HepG2 (cell line): ENCODE data around the gene S100G. TPM values are rescaled to one million over a fixed set of nuclear protein-coding genes. Genes with fewer than 3 reads are reported as not detected.
"Not testable (repeated sequence)": the region's sequence is repeated elsewhere in the genome, so short reads cannot be mapped to it uniquely, and the experiment has no call there.

ENCODE experiments used
- ATAC-seq: fragments of 200-7000 bp; cut with Tn5 transposase; 3 replicates; pipeline ENCODE4 v1.9.1; 2020; ENCODE audit warnings: mild to moderate bottlenecking, moderate library complexity
- BruUV-seq: library from RNA; stranded (reverse); fragments of 400-500 nt; replicated peaks from 2 replicates; lab custom pipeline; 2021; lab: Mats Ljungman, UMichigan
- CTCF ChIA-PET: fragments of 300-600 bp; formaldehyde crosslinking; extraction: SDS; loops from one replicate; lab custom pipeline; 2021; ENCODE audit warnings: low total read pairs, inconsistent platforms, low intra/inter-chr PET ratio; lab: Yijun Ruan, JAX
- POLR2A ChIA-PET: fragments of 350-600 bp; sonication (Branson Sonifier 250); formaldehyde crosslinking; loops from one replicate; lab custom pipeline; 2020; ENCODE audit warnings: antibody characterized with exemption, inconsistent platforms; lab: Yijun Ruan, JAX
- DNase-seq: peaks from one replicate; pipeline ENCODE4 v3.0.0-alpha.2; 2015; ENCODE audit warnings: low spot score
- FAIRE-seq: peaks from 3 replicates; lab custom pipeline; 2011; peaks lifted over from hg19 to GRCh38; lab: Jason Lieb, UNC
- H2AFZ ChIP-seq: one replicate; pipeline ENCODE4 v1.6.1; 2011; ENCODE audit warnings: low read length, inconsistent platforms
- H3K27ac ChIP-seq: fragments of 300-600 bp; 3 replicates; pipeline ENCODE4 v1.8.0; 2011; ENCODE audit warnings: mixed run types, mild to moderate bottlenecking, mixed read lengths, low read length, inconsistent platforms; ENCODE audit not compliant: insufficient read depth; ENCODE audit errors: extremely low read length
- H3K27me3 ChIP-seq, 2 experiments: fragments of 200-600 bp in 1 of 2; 2 replicates in 1 of 2; 3 replicates in 1 of 2; pipeline versions ENCODE4 v1.6.0 to v1.8.0; 2011; ENCODE audit warnings: low read length in 2 of 2, mild to moderate bottlenecking in 2 of 2, moderate library complexity in 2 of 2, inconsistent platforms in 1 of 2; ENCODE audit not compliant: insufficient read depth in 2 of 2, control insufficient read depth in 1 of 2
- H3K36me3 ChIP-seq, 2 experiments: fragments of 200-600 bp in 1 of 2; replicated peaks in 1 of 2; 2 replicates in 1 of 2; 3 replicates in 1 of 2; pipeline versions ENCODE4 v1.5.1 to v1.8.0; 2011; ENCODE audit warnings: low read length in 2 of 2, inconsistent platforms in 1 of 2; ENCODE audit not compliant: insufficient read depth in 2 of 2, control insufficient read depth in 1 of 2
- H3K4me1 ChIP-seq: 2 replicates; pipeline ENCODE4 v1.5.1; 2012; ENCODE audit warnings: low read length, inconsistent platforms; ENCODE audit not compliant: insufficient read depth
- H3K4me2 ChIP-seq: 2 replicates; pipeline ENCODE4 v1.6.0; 2011; ENCODE audit warnings: low read depth, low read length, inconsistent platforms
- H3K4me3 ChIP-seq, 3 experiments: fragments of 200-600 bp in 1 of 3; sonication (generic), shearing (Covaris generic) in 1 of 3; replicated peaks in 1 of 3; 2 replicates each; pipeline ENCODE4 v1.5.1; 2011 to 2016; ENCODE audit warnings: low read length in 3 of 3, inconsistent platforms in 2 of 3, low read depth in 2 of 3, mild to moderate bottlenecking in 2 of 3, control low read depth in 1 of 3, mixed read lengths in 1 of 3; ENCODE audit not compliant: insufficient read depth in 1 of 3
- H3K79me2 ChIP-seq: one replicate; pipeline ENCODE4 v1.6.1; 2011; ENCODE audit warnings: low read length, inconsistent platforms; ENCODE audit not compliant: insufficient read depth
- H3K9ac ChIP-seq: 2 replicates; pipeline ENCODE4 v1.6.0; 2011; ENCODE audit warnings: mild to moderate bottlenecking, low read depth, low read length, inconsistent platforms; ENCODE audit not compliant: insufficient read depth
- H3K9me3 ChIP-seq: 2 replicates; pipeline ENCODE4 v1.5.1; 2012; ENCODE audit warnings: mild to moderate bottlenecking, low read length
- H4K20me1 ChIP-seq: 2 replicates; pipeline ENCODE4 v1.6.0; 2011; ENCODE audit warnings: inconsistent platforms, mild to moderate bottlenecking, low read length, moderate library complexity; ENCODE audit not compliant: insufficient read depth
- GTF3A ChIP-seq: sonication (generic); formaldehyde crosslinking; conservative IDR thresholded peaks from 2 replicates; pipeline ENCODE4 v1.4.0; 2020; ENCODE audit warnings: mild to moderate bottlenecking, missing genetic modification reagents
- GZF1 ChIP-seq: sonication (generic); formaldehyde crosslinking; IDR thresholded peaks from 2 replicates; pipeline ENCODE4 v1.5.1; 2020; ENCODE audit warnings: mild to moderate bottlenecking, missing genetic modification reagents
- ZFAT ChIP-seq: sonication (generic); formaldehyde crosslinking; conservative IDR thresholded peaks from 2 replicates; pipeline ENCODE4 v1.8.1; 2023; ENCODE audit warnings: missing genetic modification reagents, inconsistent platforms
- ZNF44 ChIP-seq: sonication (generic); formaldehyde crosslinking; IDR thresholded peaks from 2 replicates; pipeline ENCODE4 v1.5.1; 2020; ENCODE audit warnings: mild to moderate bottlenecking, missing genetic modification reagents
- ZNF468 ChIP-seq: sonication (generic); formaldehyde crosslinking; IDR thresholded peaks from 2 replicates; pipeline ENCODE4 v1.8.0; 2022; ENCODE audit warnings: mild to moderate bottlenecking, moderate library complexity, missing genetic modification reagents
- WGBS: methylation state at CpG from one replicate; pipeline ENCODE4 v1.1.6; 2017; ENCODE audit warnings: low lambda C conversion rate; 5-methylcytosine and 5-hydroxymethylcytosine counted together
- in situ Hi-C: cut with HindIII; loops from 2 replicates; pipeline ENCODE4 v1.10.0; 2017; ENCODE audit warnings: low pct_unique_long_range_greater_than_20kb; ENCODE audit not compliant: extremely low pct_ligation_motif_present
- intact Hi-C: fragments of 100-400 bp; cut with micrococcal nuclease; formaldehyde crosslinking; loops from one replicate; pipeline ENCODE4 v1.10.0; 2022; ENCODE audit not compliant: unreplicated experiment
- polyA plus RNA-seq, 8 experiments: library from polyadenylated mRNA; depleted of rRNA in 3 of 8; stranded (reverse) in 7 of 8; unstranded in 1 of 8; fragments of >200 nt; fragmentation: Illumina TruSeq in 4 of 8; extraction: Trizol in 4 of 8; gene quantifications; 2 replicates each; pipeline versions ENCODE4 v1.2.1 to v1.2.3, GENCODE V29; 2011 to 2016; ENCODE audit warnings: low read depth in 4 of 8, missing spikeins in 1 of 8, mixed read lengths in 1 of 8; ENCODE audit not compliant: insufficient read depth in 1 of 8
- total RNA-seq, 5 experiments: library from RNA; depleted of rRNA; stranded (reverse); fragments of >200 nt; fragmentation: Illumina TruSeq; extraction: Trizol; gene quantifications; 2 replicates each; pipeline ENCODE4 v1.2.3, GENCODE V29; 2016; ENCODE audit warnings: low read depth in 1 of 5

Gene S100G
- total and polyA plus RNA-seq, 2 of the 13 experiments (the other 11 are each of a cell fraction or from before 2014, with no cell fraction given) = not detected

DNA sequence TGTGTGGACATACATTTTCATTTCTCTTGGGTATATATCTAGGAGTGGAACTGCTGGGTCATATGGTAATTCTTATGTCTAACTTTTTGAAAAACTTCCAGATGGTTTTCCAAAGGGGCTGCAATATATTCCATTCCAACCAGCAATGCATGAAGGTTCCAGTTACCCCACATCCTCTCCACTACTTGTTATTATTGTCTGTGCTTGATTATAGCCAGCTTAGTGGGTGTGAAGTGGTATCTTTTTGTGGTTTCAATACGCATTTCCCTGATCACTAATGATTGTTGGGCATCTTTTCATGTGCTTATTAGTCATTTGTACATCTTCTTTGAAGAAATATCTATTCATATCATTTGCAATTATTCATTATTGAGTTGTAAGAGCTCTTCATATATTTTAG is 31.5 kb upstream of the S100G start:
- FAIRE-seq (no peak), DNase-seq (no peak), ATAC-seq (no peak)
- Histone ChIP-seq H3K79me2 (no peaks in the 10 kb centered on the region), H3K4me2 (no peak overlapping the region), H3K27ac (no peak overlapping the region), H3K4me1 (no peaks in the 10 kb centered on the region), H3K9me3 (no peaks in the 10 kb centered on the region), H2AFZ (no peak overlapping the region), H4K20me1 (no peaks in the 10 kb centered on the region), H3K36me3 (peaks cover 0 to 7% of the 10 kb centered on the region in 2 experiments; a peak in 3 of 5 replicates), H3K9ac (no peak overlapping the region), H3K27me3 (no peaks in the 10 kb centered on the region), H3K4me3 (no peak overlapping the region)
- POLR2A ChIA-PET = no interaction called here
- WGBS = 100% methylated on average over 1 of the region's 1 CpG
- BruUV-seq = no TSS peak
- CTCF ChIA-PET = no interaction called here
- in situ Hi-C loops = no loop called here
- intact Hi-C loops = no loop called here
- TF ChIP-seq GZF1 (CRISPR knock-in tag) = no peak

DNA sequence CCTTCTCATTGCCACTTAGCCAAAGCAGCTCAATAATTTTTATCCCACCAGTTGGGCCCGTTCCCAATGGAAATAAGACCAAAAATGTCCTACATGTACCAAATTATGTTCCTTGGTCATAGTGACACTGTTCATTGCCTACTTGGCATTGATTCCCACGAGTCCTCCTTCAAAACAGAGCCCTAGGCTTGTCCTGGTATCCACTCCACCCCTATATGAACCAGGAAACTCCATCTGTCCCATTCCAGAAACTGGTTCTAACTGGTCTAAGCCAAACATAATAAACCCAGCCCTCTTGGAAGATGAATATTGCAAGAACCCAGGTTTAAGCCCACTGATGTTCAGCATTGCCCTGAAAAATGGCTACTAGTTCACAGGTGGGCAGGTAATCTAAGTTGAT is 30.9 kb upstream of the S100G start:
- H4K20me1 ChIP-seq = no peaks in the 10 kb centered on the region
- intact Hi-C loops (no loop called here), in situ Hi-C loops (no loop called here)
- TF ChIP-seq ZNF44 (CRISPR knock-in tag) = no peak
- TF ChIP-seq ZFAT (CRISPR knock-in tag) = no peak
- no peak for TF ChIP-seq ZNF468 (CRISPR knock-in tag)
- TF ChIP-seq GTF3A = no peak
- ATAC-seq (no peak), FAIRE-seq (no peak), DNase-seq (no peak)
- WGBS = 100% methylated on average over 2 of the region's 2 CpGs
- ChIA-PET CTCF (no interaction called here), POLR2A (no interaction called here)
- no peak overlapping the region for H3K9ac ChIP-seq
- BruUV-seq = no TSS peak
- no peak overlapping the region for H3K4me2 ChIP-seq
- peaks cover 0 to 6% of the 10 kb centered on the region in 2 experiments; a peak in 3 of 5 replicates for H3K36me3 ChIP-seq
- no peaks in the 10 kb centered on the region for H3K79me2 ChIP-seq
- no peaks in the 10 kb centered on the region for H3K4me1 ChIP-seq
- no peaks in the 10 kb centered on the region for H3K27me3 ChIP-seq
- no peak overlapping the region for H3K27ac ChIP-seq
- H2AFZ ChIP-seq = no peak overlapping the region
- no peaks in the 10 kb centered on the region for H3K9me3 ChIP-seq
- no peak overlapping the region for H3K4me3 ChIP-seq

DNA sequence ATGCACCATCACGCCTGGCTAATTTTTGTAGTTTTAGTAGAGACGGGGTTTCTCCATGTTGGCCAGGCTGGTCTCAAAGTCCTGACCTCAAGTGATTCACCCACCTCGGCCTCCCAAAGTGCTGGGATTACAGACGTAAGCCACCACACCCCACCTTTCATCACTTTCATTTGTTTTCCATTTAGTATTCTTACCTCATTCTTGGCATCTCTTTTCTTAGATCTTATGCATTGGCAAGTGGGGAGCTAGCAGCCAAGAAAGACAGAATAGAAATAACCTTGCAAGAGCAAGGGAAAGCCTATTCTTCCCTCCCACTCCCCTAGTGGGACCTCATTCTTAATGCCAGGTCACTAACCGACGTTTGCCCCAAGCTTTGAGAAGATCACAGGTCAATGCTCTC is 21.4 kb upstream of the S100G start:
- H4K20me1 ChIP-seq, H3K4me3 ChIP-seq, H3K4me2 ChIP-seq, H3K9ac ChIP-seq, BruUV-seq, H3K4me1 ChIP-seq, CTCF ChIA-PET, H3K27me3 ChIP-seq, H3K79me2 ChIP-seq, H3K9me3 ChIP-seq, FAIRE-seq, H3K36me3 ChIP-seq, intact Hi-C loops, DNase-seq, H3K27ac ChIP-seq, H2AFZ ChIP-seq, POLR2A ChIA-PET, in situ Hi-C loops, ATAC-seq: not testable (repeated sequence)
- WGBS = 95% methylated on average over 6 of the region's 6 CpGs
